Peyer's patch (tissue), 4 donors: ENCODE data around the gene SYTL5. TPM values are rescaled to one million over a fixed set of nuclear protein-coding genes. Genes with fewer than 3 reads are reported as not detected.

Experiments
- DNase-seq, 3 donors: peaks; one replicate each; pipeline ENCODE4 v3.0.0-alpha.2; 2017 to 2019
- H3K27ac ChIP-seq, 4 donors: fragments of 200-600 bp; sonication (generic); one replicate each; pipeline ENCODE4 v1.5.1; 2016 to 2019
- H3K27me3 ChIP-seq, 2 donors: fragments of 200-600 bp; sonication (generic); one replicate each; pipeline ENCODE4 v1.5.1; 2019
- H3K36me3 ChIP-seq, 3 donors: fragments of 200-600 bp; sonication (generic); one replicate each; pipeline ENCODE4 v1.5.1; 2016 to 2019
- H3K4me1 ChIP-seq, 4 donors: fragments of 200-600 bp; sonication (generic); one replicate each; pipeline ENCODE4 v1.5.1; 2016 to 2019
- H3K4me3 ChIP-seq, 4 donors: fragments of 200-600 bp; sonication (generic); 1 replicate in 3 of 4; 2 replicates in 1 of 4; pipeline ENCODE4 v1.5.1; 2016 to 2019; ENCODE audit warnings: mild to moderate bottlenecking in 1 of 4
- H3K9me3 ChIP-seq, 4 donors: fragments of 200-600 bp; sonication (generic); one replicate each; pipeline ENCODE4 v1.5.1; 2016 to 2019; ENCODE audit warnings: mild to moderate bottlenecking in 1 of 4
- CTCF ChIP-seq, 6 experiments: fragments of 450-650 bp in 4 of 6; fragments of 200-600 bp in 2 of 6; sonication (generic) in 1 of 6; IDR thresholded peaks; one replicate each; pipeline ENCODE4 v1.5.1; 2017 to 2019; ENCODE audit warnings: antibody characterized with exemption in 6 of 6, mild to moderate bottlenecking in 3 of 6, moderate library complexity in 1 of 6
- POLR2A ChIP-seq, 2 donors: fragments of 450-650 bp; IDR thresholded peaks; one replicate each; pipeline ENCODE4 v1.5.1; 2017; ENCODE audit warnings: antibody characterized with exemption in 2 of 2, mild to moderate bottlenecking in 2 of 2, moderate library complexity in 2 of 2
- total RNA-seq, 4 donors: library from RNA; depleted of rRNA; stranded (reverse); fragments of >200 nt; gene quantifications; one replicate each; pipeline ENCODE4 v1.1.0, GENCODE V29; 2016

The SYTL5 gene
- total RNA-seq, 4 donors from 2014 or later, result 1.7 to 7.5 (median 3.6) TPM

GRCh38 chrX:37993176-37993575 lies 13.2 kb upstream of the SYTL5 start:
- no peaks in the 10 kb centered on the region for H3K36me3 ChIP-seq
- no peak for DNase-seq
- no peaks in the 10 kb centered on the region for H3K4me1 ChIP-seq
- no peak overlapping the region for H3K4me3 ChIP-seq
- H3K27ac ChIP-seq, result no peak overlapping the region
- H3K9me3 ChIP-seq, result no peaks in the 10 kb centered on the region
- TF ChIP-seq CTCF (IDR thresholded peaks at IDR 0.05), result no peak
- TF ChIP-seq POLR2A (IDR thresholded peaks at IDR 0.05), result no peak
- H3K27me3 ChIP-seq, result no peaks in the 10 kb centered on the region

GRCh38 chrX:37993837-37994619 lies 12.3 kb upstream of the SYTL5 start:
- Histone ChIP-seq H3K27me3 (no peaks in the 10 kb centered on the region), H3K4me3 (no peak overlapping the region), H3K27ac (no peak overlapping the region), H3K9me3 (no peaks in the 10 kb centered on the region), H3K4me1 (no peaks in the 10 kb centered on the region), H3K36me3 (no peaks in the 10 kb centered on the region)
- DNase-seq, result peak in 1 of 3 donors; percentile 61
- TF ChIP-seq CTCF (IDR thresholded peaks at IDR 0.05), result peak in 2 of 6 experiments; percentile 18 to 23
- no peak for TF ChIP-seq POLR2A (IDR thresholded peaks at IDR 0.05)

GRCh38 chrX:37995428-37995827 lies 10.9 kb upstream of the SYTL5 start:
- H3K4me1 ChIP-seq, result no peaks in the 10 kb centered on the region
- no peak overlapping the region for H3K4me3 ChIP-seq
- H3K27me3 ChIP-seq, result no peaks in the 10 kb centered on the region
- TF ChIP-seq CTCF (IDR thresholded peaks at IDR 0.05) (no peak), POLR2A (IDR thresholded peaks at IDR 0.05) (no peak)
- H3K27ac ChIP-seq, result no peak overlapping the region
- DNase-seq, result no peak
- no peaks in the 10 kb centered on the region for H3K36me3 ChIP-seq
- no peaks in the 10 kb centered on the region for H3K9me3 ChIP-seq

GRCh38 chrX:37997096-37997495 lies 9.3 kb upstream of the SYTL5 start:
- no peaks in the 10 kb centered on the region for H3K36me3 ChIP-seq
- H3K9me3 ChIP-seq, result no peaks in the 10 kb centered on the region
- no peaks in the 10 kb centered on the region for H3K27me3 ChIP-seq
- no peaks in the 10 kb centered on the region for H3K4me1 ChIP-seq
- no peak overlapping the region for H3K27ac ChIP-seq
- H3K4me3 ChIP-seq, result no peak overlapping the region
- DNase-seq, result no peak
- no peak for TF ChIP-seq CTCF (IDR thresholded peaks at IDR 0.05)
- no peak for TF ChIP-seq POLR2A (IDR thresholded peaks at IDR 0.05)

GRCh38 chrX:37998586-37999262 lies 7.6 kb upstream of the SYTL5 start:
- Histone ChIP-seq H3K36me3 (no peaks in the 10 kb centered on the region), H3K4me1 (no peaks in the 10 kb centered on the region), H3K4me3 (no peak overlapping the region), H3K27me3 (no peaks in the 10 kb centered on the region), H3K9me3 (no peaks in the 10 kb centered on the region), H3K27ac (no peak overlapping the region)
- DNase-seq, result no peak
- no peak for TF ChIP-seq POLR2A (IDR thresholded peaks at IDR 0.05)
- TF ChIP-seq CTCF (IDR thresholded peaks at IDR 0.05), result no peak
